HFFc6 (cell line): ENCODE measurements around the gene ALG5. TPM values are rescaled to one million over a fixed set of nuclear protein-coding genes. Genes with fewer than 3 reads are reported as not detected.

Experiments used
- DNase-seq: peaks from one replicate; pipeline ENCODE4 v3.0.0-alpha.2; 2018
- H3K27ac Mint-ChIP-seq: 2 replicates; pipeline ENCODE4 v1.8.0; 2020; ENCODE audit warnings: mild to moderate bottlenecking, mixed read lengths
- H3K27me3 Mint-ChIP-seq: 2 replicates; pipeline ENCODE4 v1.8.0; 2021; ENCODE audit warnings: mild to moderate bottlenecking, moderate library complexity, mixed read lengths; ENCODE audit not compliant: insufficient read depth
- H3K36me3 Mint-ChIP-seq: 2 replicates; pipeline ENCODE4 v1.8.0; 2021; ENCODE audit warnings: low read depth, mixed read lengths
- H3K4me1 Mint-ChIP-seq: 2 replicates; pipeline ENCODE4 v1.8.0; 2020; ENCODE audit warnings: low read depth, mixed read lengths
- H3K4me3 Mint-ChIP-seq: 2 replicates; pipeline ENCODE4 v1.8.0; 2020; ENCODE audit warnings: mild to moderate bottlenecking, moderate library complexity, mixed read lengths
- H3K9me3 Mint-ChIP-seq: 2 replicates; pipeline ENCODE4 v1.8.0; 2020; ENCODE audit warnings: mild to moderate bottlenecking, mixed read lengths
- CTCF ChIP-seq: fragments of 200-600 bp; sonication (generic); IDR thresholded peaks from 2 replicates; pipeline ENCODE4 v1.5.0; 2021; ENCODE audit warnings: antibody characterized with exemption, mild to moderate bottlenecking
- total RNA-seq, 6 experiments: library from RNA; stranded (reverse); fragmentation: NEBNext Ultra II Directional; extraction: Animal tissue kit (Norgen Biotek cat#: 25700); gene quantifications; 2 replicates in 1 of 6; 3 replicates in 5 of 6; pipeline ENCODE4 v1.2.3, GENCODE V29; 2021

Gene ALG5
- total RNA-seq, 6 experiments from 2014 or later, result 31.0 to 41.9 (median 33.4) TPM

- DNase-seq, result peak; percentile 70
- peak overlapping the region; percentile 52 for H3K4me3 Mint-ChIP-seq
These were observed 19.6 kb downstream of the ALG5 start for GRCh38 chr13:36979361-36980050.

GRCh38 chr13:36975172-36975571, 24.0 kb downstream of the ALG5 start:
- Mint-ChIP-seq H3K36me3 (peaks cover 37% of the 10 kb centered on the region), H3K27me3 (no peaks in the 10 kb centered on the region), H3K4me1 (peaks cover 10% of the 10 kb centered on the region)

More at GRCh38 chr13:36979361-36980050, 19.6 kb downstream of the ALG5 start:
- peaks cover 25% of the 10 kb centered on the region for H3K36me3 Mint-ChIP-seq
- peaks cover 17% of the 10 kb centered on the region for H3K4me1 Mint-ChIP-seq
- no peaks in the 10 kb centered on the region for H3K27me3 Mint-ChIP-seq
- peak overlapping the region; percentile 85 for H3K27ac Mint-ChIP-seq
- TF ChIP-seq CTCF, result no peak
- H3K9me3 Mint-ChIP-seq, result peaks cover 9% of the 10 kb centered on the region; the same call in 1 of the 2 replicates

GRCh38 chr13:36973621-36974295, 25.4 kb downstream of the ALG5 start:
- TF ChIP-seq CTCF, result no peak
- Mint-ChIP-seq H3K36me3 (peaks cover 36% of the 10 kb centered on the region), H3K4me1 (no peaks in the 10 kb centered on the region; the same call in 1 of the 2 replicates), H3K27me3 (no peaks in the 10 kb centered on the region), H3K27ac (no peak overlapping the region), H3K9me3 (peaks cover 9% of the 10 kb centered on the region; the same call in 1 of the 2 replicates), H3K4me3 (no peak overlapping the region)
- no peak for DNase-seq

More at GRCh38 chr13:36975172-36975571, 24.0 kb downstream of the ALG5 start:
- Mint-ChIP-seq H3K27ac (no peak overlapping the region), H3K9me3 (peaks cover 9% of the 10 kb centered on the region; the same call in 1 of the 2 replicates), H3K4me3 (no peak overlapping the region)
- no peak for DNase-seq
- TF ChIP-seq CTCF, result no peak

GRCh38 chr13:36973009-36973408, 26.1 kb downstream of the ALG5 start:
- Mint-ChIP-seq H3K4me1 (no peaks in the 10 kb centered on the region; the same call in 1 of the 2 replicates), H3K27me3 (no peaks in the 10 kb centered on the region), H3K27ac (no peak overlapping the region), H3K36me3 (peaks cover 41% of the 10 kb centered on the region), H3K9me3 (peaks cover 9% of the 10 kb centered on the region; the same call in 1 of the 2 replicates), H3K4me3 (no peak overlapping the region)
- no peak for TF ChIP-seq CTCF
- no peak for DNase-seq

GRCh38 chr13:36966404-36966803, 32.7 kb downstream of the ALG5 start:
- Mint-ChIP-seq H3K9me3 (no peaks in the 10 kb centered on the region), H3K4me1 (peaks cover 31% of the 10 kb centered on the region), H3K36me3 (peaks cover 31% of the 10 kb centered on the region), H3K27ac (peak overlapping the region; percentile 92), H3K27me3 (no peaks in the 10 kb centered on the region; the same call in 1 of the 2 replicates), H3K4me3 (no peak overlapping the region)
- no peak for DNase-seq
- TF ChIP-seq CTCF, result no peak
